PC-9 (cell line): Measurements from ENCODE around the gene CELA1.

Experiments
- EZH2 ChIP-seq: fragments of 200-600 bp; sonication (generic); IDR thresholded peaks from 2 replicates; pipeline ENCODE4 v1.8.0; 2017; ENCODE audit warnings: antibody characterized with exemption, low read depth
- TF ChIP-seq, protein P1 (sequence below): fragments of 200-600 bp; sonication (generic); conservative IDR thresholded peaks from 2 replicates; pipeline ENCODE4 v1.6.1; 2017; ENCODE audit warnings: mixed run types, antibody characterized with exemption, mild to moderate bottlenecking, moderate library complexity

DNA sequence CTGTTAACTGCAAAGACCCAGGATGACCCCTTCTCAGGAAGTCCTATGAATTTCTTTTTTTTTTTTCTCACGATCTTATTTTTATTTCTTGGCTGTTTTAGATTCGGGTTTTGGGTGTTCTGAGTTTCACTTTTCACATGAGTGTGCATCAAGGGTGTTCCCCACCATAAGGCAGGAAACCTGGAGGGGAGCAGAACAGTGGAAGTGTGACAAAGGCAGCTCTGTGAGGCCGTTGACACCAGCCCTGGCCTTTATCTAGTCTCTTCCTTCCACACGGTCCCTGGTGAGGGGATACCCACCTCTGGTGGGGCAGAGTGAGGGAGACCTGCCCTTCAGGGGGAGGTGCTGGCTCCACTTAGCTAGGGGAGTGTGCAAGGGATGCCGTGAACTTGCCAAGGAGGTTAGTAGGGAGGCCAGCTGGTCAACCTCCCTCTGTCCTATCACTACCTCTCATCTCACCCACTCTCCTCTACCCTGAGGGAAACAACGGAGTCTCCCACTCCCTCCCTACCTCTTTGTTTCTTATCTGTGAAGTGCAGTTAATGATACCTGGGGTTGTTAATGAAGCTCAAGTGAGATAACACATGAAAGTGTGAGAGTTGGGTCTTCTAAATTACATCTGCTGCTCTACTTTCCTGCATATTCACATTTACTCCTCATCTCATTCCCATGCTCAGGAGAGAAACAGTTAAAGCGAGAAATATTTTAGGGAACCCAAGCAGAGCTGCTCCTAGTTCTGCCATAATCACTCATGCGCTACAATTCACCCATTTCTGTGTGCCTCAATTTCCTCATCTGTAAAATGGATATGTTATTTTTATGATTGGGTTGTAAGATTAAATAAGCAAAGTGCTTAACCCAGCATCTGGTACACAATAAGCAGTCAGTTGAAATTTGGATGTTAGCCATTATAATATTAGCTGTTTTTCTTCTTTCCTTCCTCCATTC, 49.1 kb upstream of the CELA1 start:
- TF ChIP-seq, protein P1, sequence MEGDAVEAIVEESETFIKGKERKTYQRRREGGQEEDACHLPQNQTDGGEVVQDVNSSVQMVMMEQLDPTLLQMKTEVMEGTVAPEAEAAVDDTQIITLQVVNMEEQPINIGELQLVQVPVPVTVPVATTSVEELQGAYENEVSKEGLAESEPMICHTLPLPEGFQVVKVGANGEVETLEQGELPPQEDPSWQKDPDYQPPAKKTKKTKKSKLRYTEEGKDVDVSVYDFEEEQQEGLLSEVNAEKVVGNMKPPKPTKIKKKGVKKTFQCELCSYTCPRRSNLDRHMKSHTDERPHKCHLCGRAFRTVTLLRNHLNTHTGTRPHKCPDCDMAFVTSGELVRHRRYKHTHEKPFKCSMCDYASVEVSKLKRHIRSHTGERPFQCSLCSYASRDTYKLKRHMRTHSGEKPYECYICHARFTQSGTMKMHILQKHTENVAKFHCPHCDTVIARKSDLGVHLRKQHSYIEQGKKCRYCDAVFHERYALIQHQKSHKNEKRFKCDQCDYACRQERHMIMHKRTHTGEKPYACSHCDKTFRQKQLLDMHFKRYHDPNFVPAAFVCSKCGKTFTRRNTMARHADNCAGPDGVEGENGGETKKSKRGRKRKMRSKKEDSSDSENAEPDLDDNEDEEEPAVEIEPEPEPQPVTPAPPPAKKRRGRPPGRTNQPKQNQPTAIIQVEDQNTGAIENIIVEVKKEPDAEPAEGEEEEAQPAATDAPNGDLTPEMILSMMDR = no peak
- no peak for TF ChIP-seq EZH2
